ENCODE results near the gene MYO19.
"Not testable (repeated sequence)": the region's sequence is repeated elsewhere in the genome, so short reads cannot be mapped to it uniquely, and the experiment has no call there.

The MYO19 gene

GRCh38 chr17:36498155-36498554 lies 36.5 kb downstream of the MYO19 start:
- no peak for DNase-seq

DNA sequence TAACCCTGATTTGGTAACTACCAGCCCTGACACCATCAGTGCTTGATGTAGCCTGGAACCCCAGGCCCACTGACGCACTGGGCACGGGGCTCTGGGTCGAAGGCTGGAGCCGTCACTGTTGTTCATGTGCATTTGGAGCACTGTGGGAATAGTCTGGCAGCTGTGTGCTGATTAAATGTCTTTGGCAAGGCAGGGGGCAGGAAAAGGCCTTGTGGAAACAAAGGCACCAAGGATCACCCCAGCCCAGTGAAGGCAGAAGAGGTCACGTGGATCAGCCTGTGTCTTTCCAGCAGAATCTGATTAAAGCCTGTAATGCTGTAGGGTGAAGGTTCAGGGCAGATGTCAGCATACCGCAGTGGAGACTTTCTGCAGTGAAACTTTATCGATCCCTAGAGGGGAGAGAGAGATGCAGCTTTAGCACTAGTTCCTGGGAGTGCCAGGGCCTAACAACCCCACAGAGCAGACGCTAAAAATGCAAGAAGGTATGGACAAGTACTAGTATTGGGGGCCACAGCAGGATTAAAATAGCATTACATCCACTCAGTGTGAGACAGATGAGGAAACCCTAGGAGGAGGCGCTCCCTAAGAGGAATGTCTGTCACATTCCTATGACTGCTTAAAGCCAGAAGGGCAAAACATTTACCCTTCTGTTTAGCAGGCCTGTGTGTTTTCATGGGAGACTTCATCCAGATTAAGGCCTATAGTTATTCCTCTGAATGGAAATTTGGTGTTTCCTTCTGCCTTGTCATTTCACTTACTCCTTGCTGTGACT lies 38.5 kb downstream of the MYO19 start:
- DNase-seq: no peak

DNA sequence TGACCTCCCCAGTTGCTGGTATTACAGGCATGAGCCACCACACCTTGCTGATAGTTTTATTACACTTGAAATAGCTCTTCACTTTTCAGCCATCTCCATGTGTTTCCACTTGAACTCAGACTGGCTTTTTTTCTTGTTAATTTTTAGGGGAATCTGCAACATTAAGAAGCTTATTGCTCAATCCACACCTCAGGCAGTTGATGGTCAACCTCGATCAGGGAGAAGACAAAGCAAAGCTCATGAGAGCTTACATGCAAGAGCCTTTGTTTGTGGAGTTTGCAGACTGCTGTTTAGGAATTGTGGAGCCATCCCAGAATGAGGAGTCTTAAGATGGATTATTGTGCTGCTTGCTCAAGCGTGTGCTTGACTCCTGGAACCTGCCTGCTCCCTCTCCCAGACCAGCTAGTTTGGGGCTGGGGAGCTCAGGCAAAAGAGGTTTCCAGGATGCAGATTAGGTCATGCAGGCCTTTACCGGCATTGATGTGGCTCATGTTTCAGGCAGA lies 39.5 kb downstream of the MYO19 start:
- DNase-seq: no peak

- no peak for DNase-seq
These were observed 40.0 kb downstream of the MYO19 start for GRCh38 chr17:36494674-36495073.

DNA sequence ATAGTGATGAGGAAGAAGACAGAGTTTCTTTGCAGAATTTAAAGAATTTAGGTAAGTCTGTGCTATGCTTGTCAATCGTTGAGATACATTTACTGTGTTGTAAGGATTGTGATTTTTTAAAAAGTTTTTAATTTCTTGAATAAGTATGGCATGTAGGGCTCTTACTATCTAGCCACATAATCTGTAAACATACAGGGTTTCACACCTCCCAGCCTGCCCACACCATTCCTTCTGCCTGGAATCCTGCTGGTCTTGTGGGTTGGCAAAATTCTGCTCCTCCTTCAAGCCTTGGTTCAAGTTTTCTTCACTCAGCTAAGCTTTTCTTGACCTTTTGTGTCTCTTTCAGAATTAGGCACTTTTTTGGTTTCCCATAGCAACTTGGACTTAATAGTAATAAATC lies 40.7 kb downstream of the MYO19 start:
- no peak for DNase-seq

DNA sequence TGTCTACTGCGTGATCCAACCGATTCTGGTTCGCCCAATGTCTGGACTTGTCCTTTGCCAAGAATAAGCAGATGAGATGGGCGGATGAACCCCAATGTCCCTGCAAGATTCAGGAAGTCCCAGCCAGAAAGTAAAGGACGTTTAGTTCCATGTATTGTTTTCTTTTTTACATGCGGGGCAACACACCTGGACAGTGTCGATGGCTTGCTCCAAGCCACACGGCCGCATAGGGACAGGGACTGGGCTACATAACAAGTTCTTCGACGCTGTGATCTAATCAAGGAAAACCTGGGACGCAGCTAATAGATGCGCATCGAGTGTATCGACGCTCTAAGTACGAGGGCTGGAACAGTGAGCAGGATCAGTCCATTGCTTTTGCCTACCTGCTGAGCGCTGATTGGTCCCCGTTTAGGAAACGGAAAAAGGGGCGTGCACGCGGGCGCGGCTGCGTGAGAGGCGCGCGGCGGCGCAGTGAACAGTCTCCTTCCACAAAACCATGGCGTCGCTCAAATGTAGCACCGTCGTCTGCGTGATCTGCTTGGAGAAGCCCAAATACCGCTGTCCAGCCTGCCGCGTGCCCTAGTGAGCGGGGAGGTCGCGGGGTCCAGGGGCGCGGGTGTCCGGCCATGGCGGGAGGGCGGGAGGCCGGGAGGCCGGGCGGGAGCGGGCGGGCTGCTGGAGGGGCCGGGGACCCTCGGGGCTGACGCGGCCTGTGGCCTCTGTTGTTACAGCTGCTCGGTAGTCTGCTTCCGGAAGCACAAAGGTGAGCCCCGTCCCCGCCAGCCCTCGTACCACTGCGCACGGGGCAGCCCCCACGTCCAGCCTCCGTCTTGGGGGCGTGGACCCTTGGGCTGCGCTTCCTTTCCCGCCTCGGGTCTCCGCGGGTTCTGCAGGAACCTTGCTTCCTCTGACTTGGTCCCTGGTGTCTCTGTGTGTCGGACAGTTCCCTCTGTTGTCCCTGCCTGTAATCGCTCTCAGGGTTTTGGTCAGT lies 48.2 kb downstream of the MYO19 start, which contains the start of gene ZNHIT3:
ZNHIT3 (plus strand) TSS at position 478 of the 991 bp plus-strand sequence; CDS start at position 497, 19 bp downstream.
- DNase-seq: peak; percentile 94

GRCh38 chr17:36485805-36486203 lies 48.9 kb downstream of the MYO19 start:
- DNase-seq: no peak

DNA sequence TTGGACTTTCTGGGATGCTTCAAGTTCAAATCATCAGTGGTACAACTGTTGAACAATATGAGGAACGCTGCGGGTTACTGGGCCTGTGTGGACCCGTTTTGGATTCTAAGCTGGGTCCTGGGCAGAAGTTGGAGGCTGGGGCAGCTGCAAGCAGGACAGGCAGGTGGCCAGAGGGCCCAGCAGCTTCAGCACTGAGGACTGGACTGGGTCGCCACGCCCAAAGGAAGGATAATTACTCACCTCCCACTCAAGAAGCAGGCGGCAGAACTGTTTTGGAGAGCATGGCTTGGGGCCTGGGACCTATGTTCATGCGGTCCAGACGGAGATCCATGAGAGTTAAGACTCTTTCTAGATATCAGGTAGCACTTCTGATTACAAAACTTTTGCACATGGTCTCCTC lies 49.6 kb downstream of the MYO19 start:
- no peak for DNase-seq

DNA sequence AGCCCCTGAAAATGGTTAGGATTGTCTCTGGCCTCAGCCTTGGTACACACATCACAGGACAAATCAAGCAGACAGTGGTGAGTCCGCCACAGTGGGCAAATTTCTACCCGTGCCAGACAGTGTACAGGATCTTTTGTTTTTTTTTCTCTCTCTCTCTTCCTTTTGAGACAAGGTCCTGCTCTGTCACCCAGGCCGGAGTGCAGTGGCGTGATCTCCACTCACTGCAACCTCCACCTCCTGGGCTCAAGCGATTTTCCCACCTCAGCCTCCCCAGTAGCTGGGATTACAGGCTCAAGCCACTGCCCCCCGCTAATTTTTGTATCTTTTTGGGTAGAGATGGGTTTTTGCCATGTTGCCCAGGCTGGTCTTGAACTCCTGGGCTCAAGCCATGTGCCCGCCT lies 50.6 kb downstream of the MYO19 start:
- not testable (repeated sequence) for DNase-seq

GRCh38 chr17:36482611-36483504 lies 51.8 kb downstream of the MYO19 start:
- DNase-seq: peak; percentile 73

- DNase-seq: no peak
These were observed 52.8 kb downstream of the MYO19 start for GRCh38 chr17:36481829-36482228.

- DNase-seq: no peak
These were observed 59.2 kb downstream of the MYO19 start for GRCh38 chr17:36475346-36475970.

DNA sequence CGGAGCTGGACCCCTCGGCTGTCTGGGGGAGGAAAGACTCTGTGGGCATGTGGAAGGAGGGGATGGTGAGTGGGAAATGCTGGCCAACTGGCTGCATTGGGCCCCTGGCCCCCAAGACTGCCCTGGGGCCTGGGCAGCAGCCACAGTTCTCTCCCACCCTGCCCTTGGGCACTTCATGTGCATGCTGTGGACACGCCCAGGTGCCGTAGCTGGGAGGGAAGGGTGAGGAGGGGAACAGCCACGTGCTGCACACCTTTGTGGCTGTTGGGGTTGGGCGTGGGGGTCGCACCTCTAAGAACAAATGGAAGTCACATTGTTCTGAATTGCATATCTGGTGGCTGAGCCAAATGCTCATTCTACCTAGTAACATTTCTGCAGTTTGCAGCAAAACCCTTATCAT lies 60.1 kb downstream of the MYO19 start:
- DNase-seq: no peak

DNA sequence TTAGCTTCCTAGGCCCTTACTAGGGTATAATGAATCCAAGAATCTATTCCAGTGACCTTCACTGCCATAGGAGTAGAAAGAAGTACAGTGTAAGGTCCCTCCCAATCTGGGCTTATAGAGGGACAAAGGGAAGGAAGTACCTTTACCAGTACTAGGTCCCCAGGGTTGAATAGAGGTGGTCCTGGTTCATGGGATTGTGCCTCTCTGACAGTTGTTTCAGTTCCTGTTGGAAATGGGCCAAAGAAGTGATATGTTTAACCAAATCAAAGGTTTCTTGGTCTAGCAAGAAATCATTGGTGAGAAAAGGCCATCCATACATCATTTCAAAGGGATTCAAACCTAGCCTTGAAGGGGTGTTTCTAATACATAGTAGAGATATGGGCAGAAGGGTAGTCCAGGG lies 64.2 kb downstream of the MYO19 start:
- no peak for DNase-seq

- DNase-seq: no peak
These were observed 64.9 kb downstream of the MYO19 start for GRCh38 chr17:36469733-36470132.

DNA sequence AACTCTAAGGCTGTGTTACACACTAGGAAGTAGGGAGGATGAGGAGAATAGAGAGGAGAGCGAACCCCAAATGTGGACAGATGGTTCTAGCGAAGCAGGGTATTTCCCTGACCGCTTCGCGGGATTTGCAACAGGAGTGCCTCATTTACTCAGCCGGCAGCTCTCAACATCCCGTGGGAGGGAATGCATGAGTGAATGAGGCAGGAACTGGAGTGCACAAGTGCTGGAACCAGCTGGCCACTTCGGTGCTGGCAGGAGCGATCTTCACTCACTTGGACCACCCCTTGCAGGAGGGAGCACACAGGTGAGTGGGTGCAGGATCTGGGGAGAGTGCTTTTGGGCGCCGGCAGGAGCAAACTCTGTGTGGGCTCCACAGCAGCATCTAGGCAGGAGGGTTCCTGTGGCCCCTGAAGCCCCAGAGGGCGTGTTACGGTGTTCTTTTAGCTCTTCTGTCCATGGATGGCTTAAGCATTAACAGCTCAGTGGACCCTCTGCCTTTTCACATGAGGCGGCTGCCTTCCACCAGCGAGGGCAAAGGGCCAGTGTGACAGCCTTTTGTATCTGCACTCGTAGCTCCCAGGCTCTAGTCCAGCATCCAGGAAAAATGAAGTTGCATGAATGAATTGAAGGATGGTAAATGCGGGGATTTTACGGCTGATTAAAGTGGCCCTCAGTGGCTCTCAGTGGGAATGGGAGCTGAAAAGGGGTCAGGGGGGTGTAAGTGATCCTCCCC lies 65.6 kb downstream of the MYO19 start:
- no peak for DNase-seq

DNA sequence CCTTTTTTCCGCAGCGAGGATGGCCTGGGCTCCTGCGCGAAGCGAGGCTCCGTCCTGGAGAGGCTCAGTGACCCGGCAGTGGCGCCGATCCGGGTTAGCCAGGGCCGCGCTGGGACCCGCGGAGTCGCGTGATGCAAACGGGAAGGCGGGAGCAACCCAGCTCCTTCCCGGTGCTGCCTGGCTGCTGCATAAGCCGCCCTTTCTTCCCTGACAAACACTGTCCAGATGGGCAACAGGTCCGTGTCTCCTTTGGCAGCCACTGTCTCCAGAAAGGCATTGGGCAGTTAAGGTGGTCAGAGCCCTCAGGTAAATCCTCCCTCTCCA lies 69.9 kb downstream of the MYO19 start:
- DNase-seq: no peak

DNA sequence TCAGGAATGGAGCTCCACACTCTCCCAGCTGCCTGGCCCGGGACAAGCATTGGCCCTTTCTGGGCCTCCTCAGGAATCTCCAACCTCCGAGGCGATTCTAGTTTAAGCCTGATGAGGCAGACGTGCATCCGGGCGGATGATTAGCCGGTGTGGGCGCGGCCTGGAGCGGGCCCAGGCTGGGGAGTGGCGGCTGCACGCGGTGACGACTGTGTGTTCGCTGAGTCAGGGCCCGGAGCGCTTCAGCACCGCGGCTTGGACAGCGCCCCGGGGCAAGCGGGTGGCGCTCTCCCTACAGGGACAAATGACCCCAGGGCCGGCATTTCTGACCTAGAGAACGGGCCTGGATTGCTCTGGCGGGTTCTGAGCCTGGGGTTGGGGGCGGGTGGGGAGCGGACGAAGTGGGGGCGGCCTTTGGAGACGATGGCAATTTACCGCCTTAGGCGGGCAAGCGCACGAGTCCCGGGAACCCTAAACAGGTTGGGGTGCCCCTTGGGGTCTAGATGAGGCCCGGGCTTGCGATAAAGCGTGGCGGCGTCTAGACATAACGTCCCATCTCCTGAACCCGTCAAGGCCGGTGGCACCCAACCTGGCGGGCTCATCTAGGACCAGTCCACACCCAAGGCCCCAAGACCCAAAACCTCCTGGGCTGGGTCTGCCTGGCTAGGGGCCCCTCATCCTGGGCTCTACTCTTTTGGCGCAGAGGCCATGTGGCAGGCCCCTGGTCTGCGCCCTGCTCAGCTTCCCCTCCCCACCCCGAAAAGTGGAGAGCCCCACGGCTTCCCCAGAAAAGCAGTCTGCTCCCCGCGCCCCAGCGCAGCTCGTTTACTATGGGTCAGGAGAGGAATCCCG lies 70.5 kb downstream of the MYO19 start:
- peak; percentile 76 for DNase-seq

DNA sequence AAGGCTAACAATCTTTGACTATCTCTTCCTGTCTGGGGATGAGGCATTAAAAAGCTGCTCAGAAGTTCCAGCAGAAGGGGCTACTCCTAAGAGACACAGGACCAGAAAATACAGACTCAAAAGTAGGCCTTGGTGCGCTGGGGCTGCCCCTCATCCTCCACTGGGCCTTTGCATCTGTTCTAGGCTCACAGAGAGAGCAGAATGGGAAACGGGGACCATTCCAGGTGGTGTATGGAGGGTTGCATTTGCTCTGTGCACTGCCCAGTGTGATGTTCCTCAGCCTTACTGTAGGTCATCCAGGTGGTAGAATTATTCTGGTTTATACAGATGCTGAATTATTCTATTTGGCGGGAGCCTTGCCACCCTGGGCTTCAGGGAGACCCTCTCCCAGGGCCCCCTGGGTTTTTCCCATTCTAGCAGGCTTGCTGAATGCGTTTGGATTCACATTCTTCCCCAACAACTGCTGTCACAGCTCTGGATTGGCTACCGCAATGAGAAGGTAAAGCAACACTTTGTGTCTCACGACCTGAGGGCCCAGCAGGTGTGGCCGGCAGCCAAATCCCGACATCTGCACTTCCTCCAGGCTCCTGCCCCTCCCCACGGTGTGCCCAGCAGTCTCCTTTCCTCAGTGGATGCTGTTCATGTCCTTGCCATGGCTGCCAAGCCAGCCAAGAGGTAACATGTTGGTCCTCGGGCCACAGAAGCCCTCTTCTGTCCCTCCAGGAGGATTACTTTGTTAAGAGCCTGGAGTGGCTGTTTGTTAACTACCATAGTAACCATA lies 73.1 kb downstream of the MYO19 start:
- no peak for DNase-seq

Measured in fibroblast of skin of abdomen (primary cell).